Measurements from ENCODE around the gene MAPK7.

GRCh38 chr17:19380481-19381301, 2.4 kb downstream of the MAPK7 start:
- no peak for TF ChIP-seq CTCF (IDR thresholded peaks at IDR 0.05)
- TF ChIP-seq POLR2A (IDR thresholded peaks at IDR 0.05) = no peak
- TF ChIP-seq POLR2AphosphoS5 (IDR thresholded peaks at IDR 0.05) = no peak

All from prostate gland (tissue), 2 donors.